GM18951 (cell line): ENCODE results near the gene F8A1.
"Not testable (repeated sequence)": the region's sequence is repeated elsewhere in the genome, so short reads cannot be mapped to it uniquely, and the experiment has no call there.

Experiments
- POLR2A ChIP-seq: IDR thresholded peaks from 4 replicates; pipeline ENCODE4 v1.6.1; 2011; ENCODE audit warnings: mild to moderate bottlenecking; ENCODE audit not compliant: insufficient read length, insufficient read depth; ENCODE audit errors: extremely low read depth
- in situ Hi-C: fragments of 300-500 bp; cut with MboI; formaldehyde crosslinking; loops from one replicate; pipeline ENCODE4 v1.12.0; 2022; ENCODE audit warnings: low sequenced_read_pairs, mixed read lengths, inconsistent platforms; ENCODE audit not compliant: unreplicated experiment

Gene F8A1

GRCh38 chrX:154886069-154886788 is at the start of gene F8A1:
Gene F8A1 (plus strand): TSS chrX:154886355. CDS start chrX:154886375, 20 bp downstream.
- in situ Hi-C loops: not testable (repeated sequence)

GRCh38 chrX:154840856-154841255 is 45.3 kb upstream of the F8A1 start:
- no peak for TF ChIP-seq POLR2A
- in situ Hi-C loops: loop anchor here (25.0 kb wide), 1 partner anchor 254 kb away; the partner anchor contains the start of gene CTAG1A

- in situ Hi-C loops: no loop called here
- TF ChIP-seq POLR2A: no peak
Measured at GRCh38 chrX:154850957-154851611, 35.1 kb upstream of the F8A1 start.

- TF ChIP-seq POLR2A: no peak
- in situ Hi-C loops: no loop called here
Measured at GRCh38 chrX:154855256-154855655, 30.9 kb upstream of the F8A1 start.

GRCh38 chrX:154868522-154868921 is 17.6 kb upstream of the F8A1 start:
- in situ Hi-C loops: not testable (repeated sequence)

- no peak for TF ChIP-seq POLR2A
- in situ Hi-C loops: no loop called here
Measured at GRCh38 chrX:154873329-154873728, 12.8 kb upstream of the F8A1 start.

GRCh38 chrX:154884069-154884468 is 2.1 kb upstream of the F8A1 start:
- in situ Hi-C loops: not testable (repeated sequence)

GRCh38 chrX:154885057-154885456 is 1.1 kb upstream of the F8A1 start:
- in situ Hi-C loops: not testable (repeated sequence)

- in situ Hi-C loops: not testable (repeated sequence)
Measured at GRCh38 chrX:154885549-154885948, 606 bp upstream of the F8A1 start.

- in situ Hi-C loops: not testable (repeated sequence)
Measured at GRCh38 chrX:154886789-154887221, 650 bp downstream of the F8A1 start.

GRCh38 chrX:154890990-154891639 is 5.0 kb downstream of the F8A1 start:
- in situ Hi-C loops: no loop called here

GRCh38 chrX:154892296-154892695 is 6.1 kb downstream of the F8A1 start:
- no peak for TF ChIP-seq POLR2A

More at GRCh38 chrX:154890990-154891639, 5.0 kb downstream of the F8A1 start:
- TF ChIP-seq POLR2A: no peak

GRCh38 chrX:154900323-154900722 is 14.2 kb downstream of the F8A1 start:
- in situ Hi-C loops: no loop called here
- no peak for TF ChIP-seq POLR2A

More at GRCh38 chrX:154892296-154892695, 6.1 kb downstream of the F8A1 start:
- in situ Hi-C loops: no loop called here

- TF ChIP-seq POLR2A: no peak
Measured at GRCh38 chrX:154902408-154902807, 16.3 kb downstream of the F8A1 start.

More at GRCh38 chrX:154902408-154902807, 16.3 kb downstream of the F8A1 start:
- in situ Hi-C loops: no loop called here
